HG02870 (cell line): ENCODE data around the gene KEL.

Source experiments
- ATAC-seq: cut with Tn5 transposase; IDR thresholded peaks from one replicate; pipeline ENCODE4 v1.9.1; 2021; ENCODE audit warnings: mild to moderate bottlenecking, moderate library complexity; ENCODE audit not compliant: unreplicated experiment

KEL gene

DNA sequence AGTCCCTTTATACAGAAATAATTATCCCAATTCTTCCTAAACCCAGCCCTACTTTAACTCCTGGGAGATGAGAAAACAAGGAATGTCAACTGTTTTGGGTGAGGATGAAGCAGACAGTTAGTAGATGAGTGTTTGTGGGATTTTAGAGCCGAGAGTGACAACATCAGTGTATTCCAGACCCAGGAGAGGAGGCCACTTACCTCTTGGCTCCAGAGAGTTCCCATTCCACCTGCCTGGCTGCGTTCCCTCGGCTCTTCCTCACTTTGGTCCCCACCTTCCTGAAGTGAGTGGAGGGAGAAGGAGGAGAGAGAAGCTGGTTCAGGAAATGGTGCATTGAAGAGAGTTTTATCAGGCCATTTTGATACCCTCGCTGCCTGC lies 579 bp downstream of the KEL start:
- ATAC-seq = no peak

DNA sequence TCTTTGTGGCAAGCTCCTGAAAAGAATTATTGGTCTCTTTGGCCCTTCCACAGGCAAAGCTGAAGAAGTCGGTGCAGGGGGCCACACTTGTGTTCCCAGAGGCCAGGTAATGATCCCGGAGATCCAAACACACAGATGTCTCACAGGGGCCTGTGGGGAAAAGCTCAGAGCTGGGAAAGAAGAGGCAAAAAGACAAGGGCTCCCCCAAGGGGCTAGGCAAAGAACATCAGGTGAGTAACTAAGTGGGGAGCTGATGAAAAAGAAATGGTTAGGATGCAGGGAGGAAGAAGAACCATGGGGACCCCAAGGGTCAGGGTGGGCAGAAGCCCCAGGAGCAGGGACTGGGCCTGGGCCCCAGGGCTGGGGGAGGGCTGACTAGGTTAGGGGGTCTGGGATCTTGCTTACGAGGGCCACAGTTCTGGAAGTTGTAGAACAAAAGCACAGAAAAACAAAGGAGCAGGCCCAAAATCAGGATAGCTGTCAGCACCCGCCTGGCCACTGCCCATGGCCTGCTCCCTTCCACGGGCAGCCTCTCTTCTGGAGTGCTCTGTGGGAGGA lies 1.1 kb downstream of the KEL start:
- no peak for ATAC-seq

DNA sequence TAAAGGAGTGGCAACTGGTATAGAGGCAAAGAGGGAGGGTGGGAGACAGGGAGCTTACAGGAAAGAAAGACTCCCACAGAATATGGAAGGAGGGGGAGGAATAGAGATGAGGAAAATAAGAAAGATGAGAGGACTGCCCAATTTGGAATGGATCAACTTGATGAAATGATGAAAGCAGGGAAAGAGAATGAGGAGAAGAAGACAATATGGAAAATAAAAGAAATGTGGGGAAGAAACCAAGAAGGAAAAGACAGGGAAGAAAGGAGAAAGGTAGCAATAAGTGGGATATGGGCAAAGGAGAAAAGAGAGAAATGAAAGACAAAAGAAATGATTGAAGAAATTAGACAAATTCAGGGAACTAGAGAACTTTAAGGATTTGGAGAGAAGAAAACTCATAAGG lies 3.0 kb downstream of the KEL start:
- no peak for ATAC-seq

GRCh38 chr7:142957723-142958122 lies 4.4 kb downstream of the KEL start:
- ATAC-seq = no peak

- no peak for ATAC-seq
Observed at GRCh38 chr7:142956951-142957623, 5.1 kb downstream of the KEL start.

DNA sequence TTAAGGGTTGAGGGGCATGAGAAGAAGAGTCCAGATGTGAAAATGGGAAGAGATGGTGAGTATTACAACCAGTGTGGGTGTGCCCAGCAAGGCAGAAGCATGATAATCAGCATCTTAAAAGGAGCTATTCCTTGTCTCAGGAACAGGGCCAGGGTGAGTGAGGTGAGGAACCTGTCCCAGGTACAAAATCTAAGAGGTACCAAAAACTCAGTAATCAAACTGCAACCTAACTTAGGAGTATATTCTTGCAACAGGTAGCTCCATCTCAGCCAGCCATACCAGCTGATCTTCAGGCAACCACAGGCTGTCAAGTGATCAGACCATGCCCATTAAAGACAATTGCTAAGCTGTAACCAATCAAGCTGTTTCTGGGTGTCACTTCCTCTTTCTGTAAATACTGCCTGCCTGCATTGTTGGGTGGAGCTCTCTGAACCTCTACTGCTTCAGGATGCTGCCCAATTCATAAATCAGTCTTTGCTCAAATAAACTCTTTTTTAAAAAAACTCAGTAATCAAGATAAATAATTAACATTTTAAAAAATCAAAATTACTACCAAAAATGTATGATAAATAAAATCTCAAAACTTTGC lies 7.4 kb downstream of the KEL start:
- no peak for ATAC-seq

DNA sequence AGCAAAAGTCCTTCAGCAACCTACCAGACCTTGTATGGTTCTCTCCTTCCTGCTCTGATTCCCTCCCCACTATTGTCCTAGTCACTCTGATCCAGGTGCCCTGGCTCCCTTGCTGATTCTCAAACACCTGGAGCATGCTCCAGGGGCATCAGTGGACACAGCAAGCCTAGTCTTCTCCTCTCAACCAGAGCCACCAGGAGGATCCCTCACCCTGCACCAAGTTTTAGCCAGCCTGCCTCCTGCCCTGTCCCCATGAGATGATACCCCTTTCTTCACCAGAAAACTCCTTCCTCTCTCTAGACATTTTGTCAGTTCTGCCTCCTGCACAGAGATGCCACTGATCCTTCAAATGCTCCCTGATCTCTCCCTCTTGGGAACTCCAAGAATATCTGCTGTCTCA lies 11.9 kb downstream of the KEL start:
- no peak for ATAC-seq

DNA sequence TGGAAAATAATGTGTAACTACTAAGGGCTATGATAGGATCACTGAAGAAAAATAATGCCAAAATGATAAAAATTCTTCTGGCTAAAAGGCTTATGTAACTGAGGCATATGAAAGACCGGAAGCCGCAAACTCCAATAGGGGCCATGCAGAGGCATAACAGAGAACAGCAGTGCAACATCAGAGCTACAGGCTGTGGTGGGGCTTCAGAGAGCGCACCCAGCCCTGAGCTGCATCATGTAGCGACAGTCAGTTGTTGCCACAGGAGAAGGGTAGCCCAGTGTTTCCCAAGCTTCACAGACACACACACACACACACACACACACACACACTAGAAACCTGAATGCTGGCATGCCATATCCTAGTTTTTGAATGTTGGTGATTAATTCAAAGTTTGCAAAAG lies 13.6 kb downstream of the KEL start:
- ATAC-seq = no peak

DNA sequence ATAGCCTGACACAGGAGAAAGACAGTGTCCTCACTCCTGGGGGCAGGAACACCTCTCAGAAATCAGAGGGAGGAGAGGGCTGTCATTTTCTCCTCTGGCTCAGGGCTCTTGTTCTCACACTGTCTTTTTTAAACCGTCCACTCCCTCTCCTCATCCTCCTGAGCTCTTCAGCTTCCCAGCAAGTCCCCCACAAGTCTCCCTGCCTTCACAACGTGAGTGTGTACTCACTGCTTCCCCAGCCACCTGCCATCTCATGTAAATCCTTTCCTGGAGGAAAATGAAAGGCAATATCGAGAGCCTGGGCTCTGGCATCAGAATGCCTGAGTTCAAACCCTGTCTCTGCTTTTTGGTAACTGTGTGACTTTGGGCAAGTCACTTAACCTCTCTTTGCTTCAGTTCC lies 17.2 kb downstream of the KEL start:
- ATAC-seq = no peak

DNA sequence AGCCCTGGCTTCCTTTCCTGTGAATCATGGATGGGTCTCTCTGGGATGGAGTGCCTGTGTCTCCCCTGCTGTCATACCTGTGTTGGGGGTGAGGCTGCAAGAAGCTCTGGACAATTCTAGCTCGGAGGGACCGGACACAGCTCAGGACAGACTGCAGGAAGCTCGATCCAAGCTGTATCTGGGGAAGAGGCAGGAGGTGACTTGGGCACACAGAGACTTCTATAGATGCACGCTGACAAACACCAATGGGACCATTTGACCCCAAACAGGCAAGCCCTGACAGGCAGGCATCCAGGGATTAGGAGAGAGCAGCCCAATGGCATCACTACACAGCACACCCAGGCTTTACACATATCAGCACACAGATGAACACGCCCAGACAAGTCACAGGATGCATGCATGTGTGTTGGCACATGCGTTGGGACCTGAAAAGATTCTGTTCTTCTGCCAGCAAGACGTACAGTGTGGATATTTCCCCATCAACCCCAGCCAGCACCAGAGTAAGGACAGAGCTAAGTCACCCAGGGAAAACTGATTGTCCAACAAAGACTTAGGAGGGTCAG lies 18.4 kb downstream of the KEL start:
- ATAC-seq = no peak

GRCh38 chr7:142942746-142943145 lies 19.4 kb downstream of the KEL start:
- no peak for ATAC-seq

GRCh38 chr7:142941541-142941940 lies 20.6 kb downstream of the KEL start:
- no peak for ATAC-seq

GRCh38 chr7:142940966-142941535 lies 21.1 kb downstream of the KEL start:
- no peak for ATAC-seq

DNA sequence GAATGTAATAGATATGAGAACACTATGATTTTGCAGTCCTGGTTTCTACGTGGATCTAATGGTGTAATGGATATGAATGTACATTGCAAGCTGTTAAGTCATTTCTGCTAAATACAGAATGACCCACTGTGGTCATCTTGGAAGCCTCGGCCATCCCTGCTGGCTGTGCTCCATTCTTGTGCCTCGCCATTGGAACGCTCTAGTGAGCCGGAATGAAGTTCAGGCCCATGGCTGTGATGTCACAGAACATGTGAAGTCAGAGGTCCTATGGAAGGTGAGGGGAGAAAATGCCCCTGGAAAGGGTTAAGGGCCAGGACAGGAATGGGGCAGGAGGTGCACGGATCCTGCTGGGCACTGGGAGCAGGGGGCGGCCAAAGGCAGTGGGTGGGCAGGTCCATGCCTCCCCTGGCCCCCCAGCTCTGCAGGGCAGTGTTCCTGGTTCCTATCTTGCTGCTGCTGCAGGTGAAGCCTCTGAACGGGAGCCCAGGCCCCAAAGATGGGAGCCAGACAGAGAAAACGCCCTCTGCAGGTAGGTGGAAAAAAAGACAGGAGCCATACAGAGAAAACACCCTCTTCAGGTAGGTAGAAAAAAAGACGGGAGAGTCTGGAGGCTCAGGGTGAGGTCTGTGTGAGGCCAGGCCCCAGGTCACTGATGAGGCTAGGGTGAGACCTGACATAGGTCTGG lies 22.8 kb downstream of the KEL start, which contains the start of gene LLCFC1:
TSS of gene LLCFC1 (plus strand) at position 259 of the 685 bp plus-strand sequence. CDS start at position 397, 138 bp downstream.
- no peak for ATAC-seq

- ATAC-seq = no peak
Observed at GRCh38 chr7:142938611-142939010, 23.6 kb downstream of the KEL start.

DNA sequence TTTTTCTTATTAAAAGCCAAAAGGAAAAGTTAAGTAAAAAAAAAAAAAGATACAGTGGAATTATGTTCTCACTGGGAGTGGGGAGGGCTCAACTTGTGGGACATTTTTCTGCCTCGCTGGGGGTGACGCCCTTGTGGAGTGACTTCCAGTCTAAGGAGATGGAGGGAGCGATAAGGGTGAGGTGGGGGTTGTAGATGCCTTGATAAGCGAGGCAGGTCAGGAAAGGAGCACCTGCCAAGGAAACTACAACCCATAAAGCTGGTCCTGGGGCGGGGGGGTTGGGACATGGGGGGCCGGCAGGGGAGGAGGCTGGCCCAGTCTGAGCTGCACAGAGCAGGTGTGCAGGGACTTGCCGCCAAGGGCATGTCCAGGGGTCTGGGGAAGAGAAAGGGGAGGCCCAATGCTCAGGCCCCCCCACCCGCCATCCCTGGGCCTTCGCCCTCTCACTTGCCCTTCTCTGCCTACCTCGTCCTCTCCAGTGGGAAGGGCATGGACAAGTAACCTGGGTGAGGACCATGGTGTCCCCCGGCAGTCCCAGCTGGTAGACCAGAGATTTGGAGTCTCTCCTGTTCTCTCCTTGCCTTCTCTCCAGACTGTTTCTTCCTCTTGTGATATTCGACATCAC lies 26.1 kb downstream of the KEL start:
- ATAC-seq = no peak

DNA sequence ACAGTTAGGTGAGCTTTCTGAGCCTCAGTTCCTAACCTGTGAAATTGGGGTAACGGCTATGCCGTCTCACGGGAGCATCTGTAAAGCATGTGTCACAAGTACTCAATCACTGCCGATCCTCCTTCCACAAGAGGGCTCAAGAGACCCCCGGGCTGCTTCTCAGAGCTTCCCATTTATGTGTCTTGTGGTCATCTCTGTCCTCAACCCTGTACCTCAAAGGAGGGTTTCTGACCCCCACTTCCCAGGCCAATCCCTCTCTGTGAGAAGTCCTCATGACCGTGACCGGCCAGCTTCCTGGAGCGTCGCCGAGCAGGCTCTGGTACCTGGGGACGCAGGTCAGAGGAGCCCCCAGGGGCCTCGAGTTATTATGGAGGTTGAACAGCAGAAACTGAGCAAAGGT lies 28.1 kb downstream of the KEL start:
- no peak for ATAC-seq

DNA sequence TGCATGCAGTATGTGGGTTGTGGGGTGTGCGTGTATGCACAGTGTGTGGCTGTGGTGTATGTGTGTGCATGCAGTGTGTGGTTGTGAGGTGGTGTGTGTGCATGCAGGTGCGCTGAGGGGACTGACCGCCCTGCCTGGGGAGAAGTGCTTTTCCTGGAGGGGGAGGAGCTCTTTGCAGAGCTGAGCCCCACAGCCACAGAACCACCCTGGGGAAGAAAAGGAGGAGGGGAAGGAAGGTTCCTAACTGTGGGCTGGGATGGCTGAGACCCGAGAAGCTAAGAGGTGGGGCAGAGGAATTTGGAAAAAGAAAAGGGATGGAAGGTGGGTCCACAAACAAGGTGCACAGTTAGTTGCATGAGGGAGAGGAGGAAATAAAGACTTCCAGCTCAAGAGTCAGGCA lies 28.5 kb downstream of the KEL start, which contains the start of gene TRPV5:
TSS of gene TRPV5 (minus strand) at position 123 of the 400 bp plus-strand sequence. CDS start 287 bp downstream, outside the sequence.
- no peak for ATAC-seq

GRCh38 chr7:142933092-142933475 lies 29.1 kb downstream of the KEL start:
- ATAC-seq = no peak

DNA sequence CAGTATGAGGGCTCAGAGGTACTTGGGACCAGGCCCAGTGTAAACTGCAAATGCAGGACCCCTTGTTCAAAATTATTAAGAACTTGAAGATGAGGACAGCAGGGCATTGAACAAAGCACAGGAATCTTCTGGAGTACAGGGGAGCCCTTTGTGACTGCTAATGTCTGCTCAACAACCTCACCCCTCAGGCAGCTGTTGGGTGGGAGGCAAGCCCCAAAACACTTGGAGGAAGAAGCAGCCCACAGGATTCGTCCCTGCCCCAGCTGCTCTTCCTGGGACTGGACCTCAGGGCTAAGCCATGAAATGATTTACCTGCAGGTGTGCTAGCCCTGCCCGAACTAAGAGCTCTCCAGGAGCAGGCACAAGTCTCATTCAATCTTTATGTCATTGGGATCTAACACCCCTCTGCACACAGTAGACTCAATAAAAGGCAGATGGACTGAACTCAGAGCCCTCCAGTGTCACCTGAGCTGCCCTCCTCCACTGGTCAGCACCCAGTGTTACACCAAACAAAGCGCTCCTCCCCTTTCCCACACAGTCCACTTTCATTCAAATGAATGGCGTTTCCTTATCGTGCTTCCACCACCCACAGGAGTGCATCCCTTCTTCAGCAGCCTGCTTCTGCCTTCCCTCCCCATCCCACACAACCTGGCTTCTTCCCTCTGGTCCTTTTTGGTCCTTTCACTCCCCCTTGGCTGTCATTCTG lies 29.6 kb downstream of the KEL start:
- ATAC-seq = no peak
